HUDEP-2 (cell line): Measurements from ENCODE around the gene ADGRL3.
"Not testable (repeated sequence)": the region's sequence is repeated elsewhere in the genome, so short reads cannot be mapped to it uniquely, and the experiment has no call there.

ENCODE experiments used
- DNase-seq, 76 experiments: peaks; one replicate each; lab custom pipeline; 2025; ENCODE audit not compliant: unreplicated experiment in 76 of 76; lab: John Stamatoyannopoulos, UW

ADGRL3 gene

DNA sequence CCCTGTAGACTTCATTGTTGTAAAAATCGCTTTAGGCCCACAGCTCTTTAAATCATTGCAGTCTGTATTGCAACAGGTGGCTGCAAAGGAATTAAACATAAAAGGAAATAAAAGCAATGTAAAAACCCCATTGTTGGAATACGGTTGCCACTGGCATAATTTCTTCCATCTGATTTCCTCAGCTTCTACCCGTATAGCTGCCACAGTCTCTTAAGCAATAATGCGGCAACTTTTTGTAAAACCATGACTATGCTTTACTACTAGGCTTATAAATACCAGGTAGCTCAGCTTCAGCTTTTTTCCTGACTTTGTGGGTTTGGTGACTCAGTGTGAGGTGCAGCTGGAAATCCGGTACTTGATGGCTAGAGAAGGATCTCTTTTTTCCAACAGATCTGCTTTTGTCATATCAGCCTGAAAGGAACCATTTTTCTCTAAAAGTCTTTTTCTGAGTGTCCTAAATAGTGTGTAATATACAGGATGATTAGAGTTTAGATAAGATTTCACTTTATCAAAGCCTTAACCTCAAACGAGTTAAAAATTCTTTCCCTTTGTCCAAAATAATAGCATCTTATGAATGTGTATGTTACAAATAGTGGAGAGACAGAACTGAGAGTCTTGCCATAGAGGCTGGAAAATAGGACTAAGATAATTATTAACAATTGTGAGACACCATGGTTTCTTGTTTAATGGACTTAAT, 268.0 kb downstream of the ADGRL3 start:
- no peak for DNase-seq

- no peak for DNase-seq
Measured at GRCh38 chr4:61473306-61473705, 273.2 kb downstream of the ADGRL3 start.

DNA sequence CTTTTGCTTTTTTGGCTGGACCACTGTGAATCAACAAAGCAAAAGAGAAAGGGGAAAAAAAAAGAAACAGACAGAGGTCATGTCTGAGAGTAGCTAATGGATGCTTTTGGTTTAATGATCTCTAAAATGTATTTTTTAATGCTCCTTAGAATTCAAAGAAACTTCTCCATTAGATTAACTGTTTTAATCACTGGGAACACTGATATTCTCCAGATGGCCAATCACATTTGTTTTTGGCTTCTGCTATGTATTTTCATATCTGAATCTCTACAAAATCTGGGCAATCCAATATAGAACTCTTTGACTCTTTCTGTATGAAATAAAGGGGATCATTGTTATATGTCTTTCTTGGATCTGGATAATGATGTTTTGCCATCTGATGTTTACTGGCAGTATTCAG, 278.2 kb downstream of the ADGRL3 start:
- DNase-seq, result no peak

DNA sequence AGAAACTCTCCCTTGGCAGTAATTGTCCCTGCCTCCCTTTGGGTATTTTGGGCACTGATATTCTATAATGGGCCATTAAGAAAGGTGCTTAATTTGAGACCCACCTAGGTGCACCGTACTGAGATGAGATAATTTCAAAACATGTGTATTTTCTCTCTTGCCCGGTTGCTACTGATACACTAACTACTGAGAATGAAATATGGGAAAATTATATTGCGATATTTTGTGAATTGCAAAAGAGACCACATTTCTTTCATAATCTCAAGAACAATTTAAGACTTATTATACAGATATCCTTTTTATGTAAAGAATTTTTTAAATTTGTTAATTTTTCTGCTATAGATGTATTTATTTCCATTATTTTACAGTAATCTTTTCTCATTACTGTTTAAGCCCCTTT, 284.9 kb downstream of the ADGRL3 start:
- no peak for DNase-seq

DNA sequence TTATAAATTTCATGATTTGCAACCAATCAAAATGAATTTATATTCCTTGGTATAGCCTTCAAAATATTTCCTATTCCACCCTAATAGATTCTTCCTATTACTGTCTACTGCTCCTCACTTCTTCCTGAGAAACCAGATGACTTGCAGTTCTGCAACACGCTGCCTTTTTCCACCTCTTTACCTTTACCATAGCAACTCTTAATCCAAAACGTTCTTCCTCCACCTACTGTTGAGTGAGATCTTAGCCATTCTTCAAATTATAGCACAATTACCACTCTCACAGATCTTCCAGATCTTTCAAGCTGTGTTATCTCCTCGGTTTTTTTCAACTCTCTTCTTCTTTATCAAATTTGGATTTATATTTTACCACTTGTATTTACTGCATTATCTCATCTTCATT, 289.8 kb downstream of the ADGRL3 start:
- no peak for DNase-seq

GRCh38 chr4:61493041-61493440, 292.9 kb downstream of the ADGRL3 start:
- DNase-seq, result no peak

DNA sequence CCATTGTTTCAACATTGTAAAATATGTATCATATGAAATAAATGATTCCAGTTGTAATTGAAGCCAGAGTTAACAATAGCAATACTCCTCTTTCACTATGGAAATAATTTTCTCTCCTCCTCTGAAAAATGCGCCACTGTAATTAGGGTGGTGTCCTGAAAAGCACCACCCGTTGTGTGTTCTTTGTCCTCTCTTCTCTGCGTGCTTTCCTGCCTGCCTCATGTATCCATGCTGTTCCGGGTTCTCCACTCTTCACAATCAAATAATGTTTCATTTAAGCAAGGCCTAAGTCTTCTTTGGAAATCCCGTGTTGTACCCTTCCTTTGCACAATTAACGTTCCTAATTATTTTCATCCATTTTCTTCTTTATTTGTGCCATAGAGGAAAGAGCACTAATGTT, 293.3 kb downstream of the ADGRL3 start:
- DNase-seq, result no peak

DNA sequence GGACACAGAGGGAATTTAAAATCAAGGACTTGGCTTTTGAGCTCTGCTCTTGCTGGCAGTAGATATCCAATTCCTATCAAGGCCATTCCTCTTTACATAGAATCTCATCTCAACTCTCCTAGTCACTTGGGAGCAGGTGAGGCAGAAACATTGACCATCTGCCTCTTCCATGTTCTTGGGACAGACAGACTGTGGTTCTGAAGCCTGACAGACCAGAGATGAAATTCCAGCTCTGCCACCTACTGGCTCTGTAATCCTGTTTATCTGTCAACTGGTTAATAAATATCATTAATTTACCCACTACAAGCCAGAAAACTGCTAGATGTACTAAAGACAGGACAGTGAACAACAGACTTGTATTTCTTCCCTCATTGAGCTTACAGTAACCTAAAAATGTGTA, 300.8 kb downstream of the ADGRL3 start:
- DNase-seq, result no peak

GRCh38 chr4:61501812-61502211, 301.7 kb downstream of the ADGRL3 start:
- DNase-seq, result peak in 1 of 76 experiments; percentile 6

GRCh38 chr4:61505773-61506685, 305.9 kb downstream of the ADGRL3 start:
- no peak for DNase-seq

GRCh38 chr4:61507091-61507490, 307.0 kb downstream of the ADGRL3 start:
- DNase-seq, result no peak

GRCh38 chr4:61509721-61510241, 309.7 kb downstream of the ADGRL3 start:
- DNase-seq, result not testable (repeated sequence)

- no peak for DNase-seq
Measured at GRCh38 chr4:61511716-61512488, 311.8 kb downstream of the ADGRL3 start.

DNA sequence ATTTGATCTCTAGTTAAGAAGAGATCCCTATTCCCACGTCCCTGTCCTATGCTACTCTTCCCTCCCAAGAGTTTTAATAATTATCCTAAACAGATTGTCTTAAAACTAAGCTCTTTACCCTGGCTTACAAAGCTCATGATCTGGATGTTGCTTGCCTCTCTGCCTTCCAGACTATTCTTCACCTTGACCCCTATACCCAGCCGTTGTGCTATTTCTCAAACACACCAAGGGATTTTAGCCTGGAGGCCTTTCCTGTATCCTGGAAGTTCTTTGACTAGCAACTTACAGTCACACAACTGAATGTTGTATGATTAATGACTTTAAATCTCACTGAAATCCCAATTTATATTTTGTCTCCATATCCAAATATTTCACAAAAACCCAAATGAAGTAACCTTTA, 314.9 kb downstream of the ADGRL3 start:
- DNase-seq, result no peak

DNA sequence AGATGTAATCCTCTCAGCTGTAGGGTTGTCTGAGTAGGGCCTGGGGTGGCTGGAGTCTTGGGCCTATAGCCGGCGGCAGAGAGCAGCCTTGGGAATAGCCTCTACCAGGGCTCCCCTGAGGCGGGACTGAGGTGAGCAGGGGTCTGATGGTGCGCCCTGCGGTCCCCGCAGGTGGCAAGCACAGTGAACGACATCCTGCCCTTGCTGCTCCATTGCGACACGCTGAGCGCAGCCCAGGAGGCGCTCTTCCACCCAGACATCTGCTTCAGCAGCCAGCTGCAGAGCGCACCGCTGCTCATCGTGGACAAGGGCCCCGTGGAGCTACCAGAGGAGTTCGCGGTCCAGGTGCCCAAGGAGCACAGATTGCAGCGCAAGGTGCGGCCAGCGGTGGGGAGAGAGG, 317.0 kb downstream of the ADGRL3 start:
- DNase-seq, result peak in 4 of 76 experiments; percentile 0 to 36 (median 0)

- no peak for DNase-seq
Measured at GRCh38 chr4:61520166-61520565, 320.0 kb downstream of the ADGRL3 start.

GRCh38 chr4:61520681-61521160, 320.6 kb downstream of the ADGRL3 start:
- DNase-seq, result no peak

DNA sequence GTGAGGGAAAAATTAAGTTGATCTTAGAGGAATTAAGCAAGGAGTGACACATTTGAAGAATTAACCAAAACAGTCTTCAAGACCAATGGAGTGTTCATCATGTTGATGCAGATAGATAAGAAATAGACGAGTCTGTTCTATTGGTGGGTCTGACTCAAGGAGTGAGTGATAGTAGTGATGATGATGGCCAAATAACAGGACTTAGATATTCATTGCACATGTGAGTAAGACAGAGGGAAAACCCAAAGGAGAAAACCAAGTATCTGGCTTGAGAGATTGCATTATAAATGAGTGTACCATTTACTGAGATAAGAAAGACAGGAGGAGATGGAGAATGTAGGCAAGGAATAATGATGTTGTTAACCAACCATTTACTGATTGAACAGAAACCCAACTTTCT, 321.3 kb downstream of the ADGRL3 start:
- DNase-seq, result no peak

- DNase-seq, result no peak
Measured at GRCh38 chr4:61522312-61522711, 322.2 kb downstream of the ADGRL3 start.

DNA sequence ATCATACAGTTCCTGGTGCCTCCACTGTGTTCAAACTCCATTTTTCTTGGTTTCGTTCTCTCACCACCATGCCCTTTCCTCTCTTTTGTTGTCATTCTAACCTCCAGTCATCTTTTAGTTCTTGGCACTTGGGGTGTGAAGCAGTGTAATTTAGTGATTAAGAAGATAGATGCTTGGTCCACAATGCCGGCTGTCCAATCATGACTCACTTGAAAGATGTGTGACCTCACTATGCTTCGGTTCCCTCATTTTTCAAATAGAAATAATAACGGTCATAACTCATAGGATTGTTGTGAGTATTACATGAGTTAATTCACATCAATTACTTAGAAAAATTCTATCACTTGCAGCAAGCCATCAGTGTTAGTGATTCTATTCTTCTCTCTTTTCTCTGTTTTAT, 327.8 kb downstream of the ADGRL3 start:
- no peak for DNase-seq

- DNase-seq, result no peak
Measured at GRCh38 chr4:61528595-61528994, 328.5 kb downstream of the ADGRL3 start.
